Peyer's patch (tissue), 4 donors: ENCODE data around the gene SPON1.

Source experiments
- CTCF ChIP-seq, 6 experiments: fragments of 450-650 bp in 4 of 6; fragments of 200-600 bp in 2 of 6; sonication (generic) in 1 of 6; IDR thresholded peaks; one replicate each; pipeline ENCODE4 v1.5.1; 2017 to 2019; ENCODE audit warnings: antibody characterized with exemption in 6 of 6, mild to moderate bottlenecking in 3 of 6, moderate library complexity in 1 of 6
- POLR2A ChIP-seq, 2 donors: fragments of 450-650 bp; IDR thresholded peaks; one replicate each; pipeline ENCODE4 v1.5.1; 2017; ENCODE audit warnings: antibody characterized with exemption in 2 of 2, mild to moderate bottlenecking in 2 of 2, moderate library complexity in 2 of 2

DNA sequence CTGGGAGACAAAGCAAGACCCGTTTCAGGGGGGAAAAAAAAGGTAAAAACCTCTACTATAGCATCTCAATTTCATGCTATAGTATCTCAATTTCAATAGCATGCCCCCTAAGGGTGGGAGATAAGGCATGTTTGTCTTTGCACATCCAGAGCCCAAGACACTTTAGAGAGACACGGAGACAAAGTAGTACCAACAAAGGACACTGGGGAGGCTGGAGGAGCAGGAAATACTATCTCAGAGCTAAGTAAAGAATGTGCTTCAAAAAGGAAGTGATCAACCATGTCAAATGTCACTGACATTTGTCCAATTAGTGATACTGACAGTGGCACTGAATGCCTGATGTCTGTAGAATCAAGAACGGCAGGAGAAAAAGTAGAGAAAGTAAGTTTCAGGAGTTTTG, 327.9 kb downstream of the SPON1 start:
- no peak for TF ChIP-seq CTCF (IDR thresholded peaks at IDR 0.05)
- TF ChIP-seq POLR2A (IDR thresholded peaks at IDR 0.05): no peak
